CD4-positive, alpha-beta T cell treated with Interferon alpha-2 for 1 hour (primary cell): ENCODE results near the gene CAMK1D.
"Not testable (repeated sequence)": the region's sequence is repeated elsewhere in the genome, so short reads cannot be mapped to it uniquely, and the experiment has no call there.

Source experiments
- DNase-seq, 2 donors: peaks; one replicate each; pipeline ENCODE4 v3.0.0-alpha.2; 2020 to 2022

The CAMK1D gene

DNA sequence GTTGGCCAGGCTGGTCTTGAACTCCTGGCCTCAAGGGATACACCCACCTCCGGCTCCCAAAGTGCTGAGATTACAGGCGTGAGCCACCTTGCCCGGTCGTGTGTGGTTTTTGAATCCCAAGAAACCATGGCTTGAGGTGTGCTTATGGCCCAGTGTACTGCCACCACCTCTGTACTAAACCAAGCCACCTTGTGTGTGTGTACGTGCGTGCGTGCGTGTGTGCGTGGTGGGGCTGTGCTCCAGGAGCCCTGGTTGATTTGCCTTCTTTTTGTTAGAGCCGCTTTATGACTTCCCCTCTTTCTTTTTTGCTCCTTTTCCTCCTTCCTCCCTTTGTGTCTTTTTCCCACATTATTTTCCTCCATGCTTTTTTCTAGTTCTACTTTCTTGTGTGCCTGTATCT is 121.4 kb downstream of the CAMK1D start:
- DNase-seq = no peak

DNA sequence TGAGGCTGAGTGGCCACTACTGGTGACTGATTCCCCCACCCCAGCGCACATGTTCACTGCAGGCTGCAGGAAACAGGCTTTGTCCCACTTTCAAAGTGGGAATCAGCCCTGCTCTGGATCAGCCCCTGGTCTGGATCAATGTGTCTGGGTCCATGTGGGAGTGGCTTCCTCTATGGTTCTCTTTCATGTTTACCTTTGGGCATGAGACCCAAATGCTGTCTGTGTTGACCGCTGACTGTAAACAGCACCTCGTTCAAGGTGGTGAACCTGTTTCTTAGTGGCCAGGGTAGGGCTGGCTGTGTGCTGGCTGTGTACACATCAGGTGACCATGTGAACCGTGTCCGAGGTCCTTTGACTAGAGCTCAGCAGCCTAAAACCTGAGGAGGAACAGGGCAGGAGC is 121.8 kb downstream of the CAMK1D start:
- no peak for DNase-seq

DNA sequence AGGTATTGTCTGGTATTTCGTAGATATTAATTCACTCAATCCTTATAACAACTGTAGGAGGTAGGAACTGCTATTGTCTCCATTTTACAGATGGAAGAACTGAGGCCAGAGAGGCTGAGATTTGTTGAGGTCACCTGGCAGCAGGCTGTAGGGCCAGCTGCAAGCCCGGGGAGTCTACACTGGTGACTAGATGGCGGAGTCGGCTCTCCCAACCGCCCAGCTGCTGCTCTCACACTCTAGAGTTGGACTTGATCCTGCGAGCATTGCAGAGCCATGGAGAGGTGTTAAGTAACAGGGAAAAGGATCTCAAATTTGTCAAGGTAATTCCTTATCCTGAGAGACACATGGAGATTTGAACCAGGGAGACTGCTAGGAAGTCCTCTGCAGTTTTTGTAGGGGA is 124.1 kb downstream of the CAMK1D start:
- DNase-seq = no peak

DNA sequence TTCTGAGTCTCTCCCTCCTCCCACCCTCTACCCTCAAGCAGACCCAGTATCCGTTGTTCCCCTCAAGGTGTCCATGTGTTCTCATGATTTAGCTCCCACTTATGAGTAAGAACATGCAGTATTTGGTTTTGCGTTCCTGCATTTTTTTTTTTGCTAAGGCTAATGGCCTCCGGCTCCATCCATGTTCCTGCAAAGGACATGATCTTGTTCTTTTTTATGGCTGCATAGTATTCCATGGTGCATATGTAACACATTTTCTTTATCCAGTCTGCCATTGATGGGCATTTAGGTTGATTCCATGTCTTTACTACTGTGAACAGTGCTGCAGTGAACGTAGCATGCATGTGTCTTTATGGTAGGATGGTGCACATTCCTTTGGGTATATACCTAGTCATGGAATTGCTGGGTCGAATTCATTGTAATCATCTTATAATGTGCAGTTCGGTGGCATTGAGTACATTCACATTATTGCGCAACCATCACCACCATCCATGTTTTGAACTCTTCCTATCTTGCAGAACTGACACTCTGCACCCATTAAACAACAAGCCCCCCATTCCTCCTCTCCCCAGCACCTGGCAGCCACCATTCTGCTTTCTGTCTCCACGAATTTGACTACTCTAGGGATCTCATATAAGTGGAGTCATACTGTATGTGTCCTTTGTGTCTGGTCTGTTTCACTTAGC is 125.5 kb downstream of the CAMK1D start:
- DNase-seq = no peak

DNA sequence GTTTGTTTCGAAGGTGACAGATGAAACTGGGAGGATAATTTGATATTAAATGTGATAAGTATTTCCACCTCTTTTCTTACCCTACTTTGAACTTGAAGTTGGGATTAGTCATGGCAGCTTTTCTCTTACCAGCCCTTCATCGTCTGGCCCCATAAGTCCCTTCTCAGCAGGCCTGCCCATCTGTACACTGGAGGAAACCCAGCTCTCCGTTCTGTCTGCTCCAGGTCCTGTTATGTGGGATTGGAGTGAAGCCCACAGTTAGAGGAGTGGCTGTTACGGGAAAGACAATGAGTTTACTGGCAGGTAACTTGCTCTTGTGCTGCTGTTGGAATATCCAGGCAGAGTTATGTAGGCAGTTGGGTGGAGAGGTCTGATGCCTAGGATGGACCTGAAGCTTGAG is 127.3 kb downstream of the CAMK1D start:
- no peak for DNase-seq

DNA sequence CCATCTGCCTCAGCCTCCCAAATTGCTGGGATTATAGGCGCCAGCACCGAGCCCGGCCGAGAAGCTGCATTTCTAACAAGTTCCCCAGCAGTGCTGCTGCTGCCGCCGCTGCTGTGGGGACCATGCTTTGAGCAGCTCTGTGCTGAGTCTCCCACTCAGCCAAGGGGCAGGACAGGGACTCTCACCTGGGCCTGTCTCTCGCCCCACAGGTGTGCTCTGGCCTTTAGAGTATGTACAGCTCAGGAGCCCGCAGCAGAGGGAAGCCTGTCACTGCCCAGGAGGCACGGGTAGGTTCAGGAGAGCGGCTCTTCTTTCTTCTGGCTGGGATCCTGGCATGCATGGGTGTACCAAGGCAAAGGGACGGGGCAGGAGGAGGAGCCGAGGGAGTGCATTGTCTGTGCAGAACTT is 130.1 kb downstream of the CAMK1D start:
- DNase-seq = no peak

DNA sequence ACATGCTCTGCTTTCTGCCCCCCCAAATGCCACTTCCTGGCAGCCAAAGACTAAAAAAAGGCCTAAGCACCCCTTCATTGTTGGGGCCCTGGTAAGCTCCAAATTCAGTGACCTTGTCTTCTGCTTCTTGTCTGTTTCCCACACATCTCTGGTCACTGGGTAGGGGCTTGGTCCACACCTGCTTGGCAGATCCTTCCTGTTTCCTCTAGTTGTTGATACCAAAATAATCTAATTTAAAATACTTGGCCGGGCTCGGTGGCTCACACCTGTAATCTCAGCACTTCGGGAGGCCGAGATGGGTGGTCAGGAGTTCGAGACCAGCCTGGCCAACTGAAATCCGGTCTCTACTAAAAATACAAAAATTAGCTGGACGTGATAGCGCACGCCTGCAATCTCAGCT is 130.6 kb downstream of the CAMK1D start:
- no peak for DNase-seq

DNA sequence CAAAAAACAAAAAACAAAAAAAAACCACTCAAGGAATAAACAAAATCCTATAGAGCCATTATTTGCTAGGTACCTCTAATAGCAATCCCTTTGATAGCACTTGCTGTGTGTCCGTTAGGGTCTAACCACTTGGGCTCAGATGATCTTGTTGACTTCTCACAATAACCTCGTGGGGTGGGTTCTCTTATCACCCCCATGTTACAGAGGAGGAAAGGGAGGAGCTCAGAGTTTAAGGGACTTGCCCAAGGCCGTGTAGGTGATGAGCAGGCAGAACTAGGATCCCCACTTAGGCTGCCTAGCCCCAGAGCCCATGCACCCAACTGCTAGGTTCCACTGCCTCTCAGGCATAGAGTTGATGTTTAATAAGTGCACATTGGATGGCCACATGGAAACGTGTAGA is 131.1 kb downstream of the CAMK1D start:
- no peak for DNase-seq

DNA sequence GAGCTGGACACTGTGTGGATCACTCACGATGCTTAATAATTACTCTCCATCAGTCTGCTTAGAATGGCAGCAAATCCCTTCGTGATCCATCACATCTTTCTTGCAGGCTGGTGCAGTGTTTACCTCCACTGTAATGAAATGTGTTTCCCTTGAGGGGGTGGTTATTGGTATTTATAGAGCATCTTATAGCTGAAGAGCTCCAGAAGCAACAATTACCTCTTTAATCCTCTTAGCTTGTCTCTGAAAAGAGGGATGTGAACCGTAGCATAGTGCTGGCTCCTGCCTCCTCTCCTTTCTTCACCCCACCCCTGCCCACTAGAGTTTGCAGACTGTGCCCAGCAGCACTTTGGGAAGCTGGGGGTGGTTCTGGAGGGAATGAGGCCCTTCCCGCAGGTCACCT is 132.6 kb downstream of the CAMK1D start:
- no peak for DNase-seq

DNA sequence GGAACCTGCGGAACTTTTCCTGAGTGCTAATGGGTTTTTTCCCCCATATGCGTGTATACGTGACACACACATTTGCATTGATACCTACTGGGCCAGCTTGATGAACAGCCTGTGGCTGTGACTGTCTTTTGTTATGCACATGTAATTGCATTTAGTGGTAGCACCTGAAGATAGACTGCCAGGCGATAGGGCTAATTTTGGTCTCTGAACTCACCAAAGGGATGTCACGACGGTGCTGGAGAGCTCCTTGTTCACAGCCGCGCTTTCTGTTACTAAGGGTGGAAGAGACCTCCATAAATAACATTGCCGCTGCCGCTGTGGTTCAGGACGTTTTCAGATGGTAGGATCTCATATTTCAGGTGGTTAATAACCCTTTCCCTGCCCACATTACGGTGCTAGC is 133.2 kb downstream of the CAMK1D start:
- no peak for DNase-seq

DNA sequence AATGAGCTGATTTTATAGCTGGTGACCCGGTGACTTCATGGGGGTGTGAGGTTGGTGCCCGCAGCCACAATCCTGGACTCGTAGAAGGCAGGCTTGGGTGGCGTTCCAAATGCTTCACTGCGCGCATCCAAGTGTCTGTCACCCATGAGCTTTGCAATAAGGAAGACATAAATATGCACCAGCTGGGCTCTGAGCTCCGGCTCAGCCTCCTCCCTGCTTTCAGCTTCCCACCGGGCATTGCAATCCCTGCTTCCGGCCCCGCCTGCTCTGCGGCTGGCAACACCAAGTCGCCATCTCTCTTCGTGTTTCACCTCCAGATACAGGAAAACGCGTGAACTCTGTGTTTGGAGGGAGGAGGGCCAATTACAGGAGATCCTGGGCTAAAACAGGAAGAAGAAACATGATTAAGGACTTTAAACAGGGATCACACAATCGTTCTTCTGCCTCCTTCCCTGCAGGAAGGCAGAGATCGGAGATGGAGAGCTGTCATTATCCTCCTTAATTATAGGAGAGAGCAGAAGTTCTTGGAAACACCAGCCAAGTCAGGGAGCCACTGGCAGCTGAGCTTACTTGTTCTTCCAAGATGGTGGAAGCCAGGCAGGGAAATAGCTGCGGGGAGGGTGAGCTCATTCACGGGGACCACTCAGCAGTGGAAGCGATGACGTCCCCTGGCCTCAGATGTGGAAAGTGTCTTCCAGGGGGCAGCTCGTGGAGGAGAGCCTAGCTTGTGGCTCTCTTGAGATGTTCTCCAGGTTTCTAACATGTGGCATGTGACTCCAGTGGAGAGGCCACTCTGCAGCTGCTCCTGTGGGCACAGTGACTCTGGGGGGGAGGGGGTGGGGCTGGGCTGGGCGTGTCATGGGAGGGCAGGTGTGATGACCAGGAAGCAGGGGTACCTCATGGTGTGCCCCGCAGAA is 134.9 kb downstream of the CAMK1D start:
- no peak for DNase-seq

DNA sequence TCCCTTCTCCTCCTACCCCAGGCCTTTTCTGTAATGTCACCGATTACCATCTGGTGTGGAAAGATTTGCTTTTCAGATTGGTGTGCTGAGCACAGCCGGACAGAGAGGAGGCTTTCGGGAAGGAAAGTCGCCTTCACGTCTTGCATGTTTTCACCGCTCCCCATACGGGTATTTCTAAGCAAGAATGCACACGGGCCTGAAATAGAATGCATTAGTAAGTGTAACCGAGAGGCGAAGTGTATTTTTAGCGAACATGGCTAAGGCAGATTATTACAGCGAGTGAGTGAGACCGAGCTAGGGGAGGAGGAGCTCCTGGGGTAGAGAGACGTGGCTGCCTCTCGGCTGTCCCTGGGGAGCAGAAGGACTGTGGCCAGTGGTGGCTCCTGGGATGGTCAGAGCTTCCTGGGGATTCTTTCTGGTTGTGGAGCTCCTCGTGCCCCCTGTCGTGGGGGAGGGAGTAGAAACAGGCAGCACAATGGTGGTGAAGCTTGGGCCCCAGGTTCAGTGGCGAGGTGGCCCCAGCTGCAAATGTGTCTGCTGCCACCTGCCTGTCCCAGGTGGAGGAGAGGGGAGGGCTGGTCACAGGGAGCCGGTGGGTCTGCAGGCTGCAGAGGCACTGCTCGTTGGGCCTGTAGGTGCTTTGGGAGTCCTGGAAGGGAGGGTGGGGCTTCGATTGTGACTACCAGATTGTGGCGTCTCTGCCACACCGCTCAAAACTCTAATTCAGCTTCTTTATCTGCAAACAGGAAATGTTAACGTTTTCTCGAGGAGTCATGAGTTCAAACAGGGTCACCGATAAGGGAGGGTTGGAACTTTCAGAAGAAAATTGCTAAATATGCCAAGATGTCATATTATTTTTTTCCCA is 135.8 kb downstream of the CAMK1D start:
- peak; percentile 19 to 36 for DNase-seq

DNA sequence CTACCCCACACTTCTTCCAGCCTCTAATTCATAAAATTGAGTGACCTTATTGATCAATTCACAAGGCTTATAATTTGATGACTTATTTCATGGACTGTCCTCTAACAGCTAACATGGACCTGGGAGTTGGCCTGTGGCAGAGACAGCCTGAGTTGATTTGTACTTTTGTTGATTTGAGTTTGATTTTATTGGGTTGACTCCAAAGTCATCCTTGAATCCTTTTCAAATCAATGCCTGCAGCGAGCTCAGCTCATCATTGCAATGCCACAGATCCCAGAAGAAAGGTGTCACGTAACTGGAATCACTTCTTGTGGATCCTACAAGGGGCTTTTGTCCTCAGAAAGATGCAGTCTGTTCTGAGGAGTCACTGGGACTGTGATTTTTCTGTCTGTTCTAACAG is 138.0 kb downstream of the CAMK1D start:
- no peak for DNase-seq

DNA sequence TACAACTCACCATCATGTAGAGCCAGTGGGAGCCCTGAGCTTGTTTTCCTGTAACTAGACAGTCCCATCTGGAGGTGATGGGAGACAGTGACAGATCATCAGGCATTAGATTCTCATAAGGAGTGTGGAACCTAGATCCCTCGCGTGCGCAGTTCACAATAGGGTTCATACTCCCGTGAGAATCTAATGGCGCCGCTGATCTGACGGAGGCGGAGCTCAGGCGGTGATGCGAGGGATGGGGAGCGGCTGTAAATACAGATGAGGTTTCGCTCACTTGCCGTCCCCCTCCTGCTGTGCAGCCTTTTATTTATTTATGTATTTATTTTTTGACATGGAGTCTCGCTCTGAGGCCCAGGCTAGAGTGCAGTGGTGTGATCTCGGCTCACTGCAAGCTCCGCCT is 139.3 kb downstream of the CAMK1D start:
- DNase-seq = no peak

DNA sequence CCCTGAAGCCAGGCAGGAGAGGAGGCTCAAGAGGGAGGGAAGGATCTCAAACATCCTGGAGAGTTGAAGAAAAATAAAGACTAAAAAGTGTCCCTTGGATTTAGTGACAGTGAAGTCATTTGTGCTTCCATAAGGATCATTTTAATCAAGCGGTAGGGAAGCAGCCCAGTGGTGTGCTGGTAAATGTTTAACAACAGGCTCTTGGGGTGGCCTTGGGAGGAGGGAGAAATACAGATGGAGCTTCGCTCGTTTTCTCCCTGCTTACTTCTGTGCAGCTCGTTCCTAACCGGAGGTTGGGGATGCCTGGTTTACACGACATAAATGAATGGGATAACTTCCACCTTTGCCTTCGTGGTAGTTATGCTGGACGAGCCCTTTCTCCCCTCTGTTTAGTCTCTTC is 140.0 kb downstream of the CAMK1D start:
- DNase-seq = no peak

DNA sequence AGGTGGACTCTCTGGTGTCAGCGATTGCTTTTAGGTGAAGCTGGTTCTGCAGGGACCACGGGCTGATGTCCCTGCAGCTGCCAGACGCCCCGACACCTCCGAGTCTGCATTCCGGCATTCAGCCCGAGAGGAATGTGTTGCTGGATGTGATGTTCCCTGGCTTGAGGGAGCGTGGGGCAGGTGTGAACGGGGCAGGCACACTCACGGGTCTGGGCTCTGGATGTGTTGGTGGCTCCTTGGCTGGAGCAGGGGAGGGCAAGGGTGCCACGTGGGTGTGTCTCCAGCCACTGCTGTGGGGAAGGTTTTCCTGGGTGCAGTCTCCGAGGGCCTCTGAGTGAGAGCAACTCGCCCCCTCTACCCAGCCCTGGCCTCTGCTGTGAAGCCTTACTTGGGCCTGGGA is 140.5 kb downstream of the CAMK1D start:
- no peak for DNase-seq

DNA sequence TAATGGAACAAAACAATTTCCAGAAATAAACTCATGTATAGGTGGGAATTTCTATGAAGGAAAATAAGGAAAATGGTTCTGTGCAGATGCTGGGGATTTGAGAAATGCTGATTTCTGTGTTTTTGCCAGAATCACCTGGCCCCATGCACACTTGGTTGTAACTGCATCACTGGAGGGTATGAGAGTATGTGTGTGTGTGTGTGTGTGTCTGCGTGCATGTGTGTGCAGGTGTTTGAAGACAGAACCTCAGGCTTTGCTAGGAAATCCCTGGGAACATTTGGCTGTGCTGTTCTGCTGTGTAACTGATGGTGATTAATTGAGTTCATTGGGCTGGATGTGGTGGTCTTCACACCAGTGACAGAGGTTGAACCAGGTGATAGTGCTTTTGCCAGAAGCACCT is 141.6 kb downstream of the CAMK1D start:
- no peak for DNase-seq

DNA sequence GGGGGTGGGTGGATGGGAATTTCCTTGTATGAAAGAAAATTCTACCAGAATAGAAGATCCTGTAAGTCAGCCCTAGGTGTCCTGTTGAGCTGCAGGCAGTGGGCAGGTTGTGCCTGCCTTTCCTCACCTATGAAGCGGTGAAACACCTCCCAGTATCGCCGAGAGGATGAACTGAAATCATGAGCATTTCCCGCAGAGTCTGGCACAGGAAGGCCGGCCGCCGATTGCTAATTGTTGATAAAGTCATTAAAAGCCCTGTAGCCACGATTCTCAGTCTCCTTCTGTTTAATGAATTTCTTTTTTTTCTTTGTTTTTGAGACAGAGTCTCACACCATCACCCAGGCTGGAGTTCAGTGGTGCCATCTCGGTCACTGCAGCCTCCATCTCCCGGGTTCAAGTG is 142.1 kb downstream of the CAMK1D start:
- DNase-seq = no peak

DNA sequence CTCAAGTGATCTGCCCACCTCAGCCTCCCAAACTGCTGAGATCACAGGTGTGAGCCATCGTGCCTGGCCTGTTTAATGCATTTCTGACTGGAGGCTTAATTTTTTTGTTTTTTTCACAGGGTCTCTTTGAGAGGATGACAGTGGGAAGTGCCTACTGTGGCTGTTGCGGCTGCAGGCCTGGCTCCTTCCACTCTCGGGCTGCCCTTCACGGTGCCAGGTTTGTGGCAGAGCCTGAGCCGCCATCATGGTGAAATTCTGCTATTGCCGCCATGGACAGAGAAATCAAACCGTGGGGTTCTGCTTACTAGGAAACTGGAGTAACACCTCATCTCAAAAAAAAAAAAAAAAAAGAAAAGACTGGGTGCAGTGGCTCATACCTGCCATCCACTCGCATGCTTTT is 142.7 kb downstream of the CAMK1D start:
- no peak for DNase-seq

DNA sequence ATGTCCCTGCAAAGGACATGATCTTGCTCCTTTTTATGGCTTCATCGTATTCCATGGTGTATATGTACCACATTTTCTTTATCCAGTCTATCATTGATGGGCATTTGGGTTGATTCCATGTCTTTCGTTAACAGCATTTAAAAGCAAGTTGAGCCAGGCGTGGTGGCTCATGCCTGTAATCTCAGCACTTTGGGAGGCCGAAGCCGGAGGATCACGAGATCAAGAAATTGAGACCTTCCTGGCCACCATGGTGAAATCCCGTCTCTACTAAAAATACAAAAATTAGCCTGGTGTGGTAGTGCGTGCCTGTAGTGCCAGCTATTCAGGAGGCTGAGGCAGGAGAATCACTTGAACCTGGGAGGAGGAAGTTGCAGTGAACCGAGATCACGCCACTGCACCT is 147.7 kb downstream of the CAMK1D start:
- not testable (repeated sequence) for DNase-seq

DNA sequence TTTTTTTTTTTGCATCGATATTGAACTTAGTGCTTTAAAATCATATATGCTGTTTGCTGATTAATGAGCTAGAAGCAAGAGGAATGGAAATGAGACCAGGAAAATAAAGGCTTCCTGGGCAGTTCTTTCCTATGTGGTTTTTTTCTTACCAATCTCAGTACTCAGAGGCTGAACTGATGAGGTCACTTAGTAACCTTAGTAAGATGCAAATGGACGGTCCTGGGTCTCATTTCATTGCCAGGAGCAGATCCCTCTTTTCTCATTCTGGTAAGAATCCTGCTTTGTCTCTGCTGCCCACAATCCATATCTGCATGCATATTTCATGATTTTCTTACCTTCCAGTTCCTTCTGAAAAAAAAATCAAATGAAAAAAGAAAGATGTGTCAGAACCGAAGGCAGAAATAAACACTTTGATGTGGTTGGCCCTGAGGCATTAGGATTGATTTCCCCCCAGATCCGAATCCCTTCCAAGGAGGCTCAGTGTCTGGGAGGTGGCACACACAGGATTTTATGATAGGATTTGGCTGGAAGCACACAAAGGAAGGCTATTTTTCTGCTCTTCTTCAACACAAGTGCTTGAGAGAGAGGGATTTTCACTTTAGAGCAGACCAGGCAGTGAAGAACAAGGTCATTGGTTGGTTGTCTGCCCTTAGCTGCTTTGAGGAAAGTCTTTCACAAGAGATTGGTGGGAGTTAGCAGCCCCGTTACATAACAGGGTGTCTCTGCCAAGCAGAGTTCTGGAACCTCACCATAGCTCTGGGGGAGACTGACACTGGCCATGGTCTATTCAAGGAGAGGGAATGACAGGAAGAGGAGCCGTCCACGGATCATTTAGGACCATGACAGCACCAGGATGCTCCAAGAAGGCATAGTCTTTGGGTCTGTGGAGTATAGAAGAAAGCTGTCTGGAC is 150.0 kb downstream of the CAMK1D start:
- DNase-seq = no peak
